ENCODE results near the gene NTM.

The NTM gene

DNA sequence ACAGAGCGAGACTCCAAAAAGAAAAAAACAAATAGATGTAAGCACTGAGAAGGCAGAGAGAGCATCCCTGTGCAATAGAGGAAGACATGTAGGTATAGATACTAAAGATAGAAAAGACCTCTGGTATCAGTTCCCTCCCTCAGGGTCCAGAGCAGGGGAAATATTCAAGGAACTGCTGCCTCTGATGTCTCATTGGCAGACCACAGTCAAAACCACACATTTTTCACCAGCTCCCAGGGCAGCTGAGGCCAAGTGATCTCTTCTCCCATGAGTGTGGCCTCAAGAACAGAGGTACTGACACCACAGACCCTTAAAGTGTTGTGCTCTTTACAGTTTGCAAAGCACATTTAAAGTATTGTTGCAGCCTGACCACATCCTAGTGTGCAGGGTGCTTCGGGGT, 288.5 kb downstream of the NTM start:
- H3K9me3 ChIP-seq (ENCODE audit: insufficient read depth, low read depth, low read length) = no peaks in the 10 kb centered on the region
- peak overlapping the region; percentile 75 for H3K4me3 ChIP-seq (ENCODE audit: low read length, poor library complexity, severe bottlenecking)
- peak overlapping the region; percentile 83 for H3K4me2 ChIP-seq (ENCODE audit: low read depth, low read length, poor library complexity, severe bottlenecking)
- H3K9me2 ChIP-seq (replicated peaks; ENCODE audit: low read depth, low read length) = no peaks in the 10 kb centered on the region
- H3K79me2 ChIP-seq (ENCODE audit: insufficient read depth, low read length) = peaks cover 74% of the 10 kb centered on the region
- H3K9ac ChIP-seq (ENCODE audit: low read depth, low read length, poor library complexity, severe bottlenecking) = peak overlapping the region; percentile 96
- H3K36me3 ChIP-seq (ENCODE audit: insufficient read depth, low read length) = no peaks in the 10 kb centered on the region
- H3K4me1 ChIP-seq (ENCODE audit: insufficient read depth, low read length, poor library complexity, severe bottlenecking) = peaks cover 87% of the 10 kb centered on the region
- no peak for TF ChIP-seq EZH2phosphoT487 (IDR thresholded peaks at IDR 0.05; ENCODE audit: borderline replicate concordance)
- TF ChIP-seq, protein P1, sequence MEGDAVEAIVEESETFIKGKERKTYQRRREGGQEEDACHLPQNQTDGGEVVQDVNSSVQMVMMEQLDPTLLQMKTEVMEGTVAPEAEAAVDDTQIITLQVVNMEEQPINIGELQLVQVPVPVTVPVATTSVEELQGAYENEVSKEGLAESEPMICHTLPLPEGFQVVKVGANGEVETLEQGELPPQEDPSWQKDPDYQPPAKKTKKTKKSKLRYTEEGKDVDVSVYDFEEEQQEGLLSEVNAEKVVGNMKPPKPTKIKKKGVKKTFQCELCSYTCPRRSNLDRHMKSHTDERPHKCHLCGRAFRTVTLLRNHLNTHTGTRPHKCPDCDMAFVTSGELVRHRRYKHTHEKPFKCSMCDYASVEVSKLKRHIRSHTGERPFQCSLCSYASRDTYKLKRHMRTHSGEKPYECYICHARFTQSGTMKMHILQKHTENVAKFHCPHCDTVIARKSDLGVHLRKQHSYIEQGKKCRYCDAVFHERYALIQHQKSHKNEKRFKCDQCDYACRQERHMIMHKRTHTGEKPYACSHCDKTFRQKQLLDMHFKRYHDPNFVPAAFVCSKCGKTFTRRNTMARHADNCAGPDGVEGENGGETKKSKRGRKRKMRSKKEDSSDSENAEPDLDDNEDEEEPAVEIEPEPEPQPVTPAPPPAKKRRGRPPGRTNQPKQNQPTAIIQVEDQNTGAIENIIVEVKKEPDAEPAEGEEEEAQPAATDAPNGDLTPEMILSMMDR (conservative IDR thresholded peaks at IDR 0.05; ENCODE audit: low read length) = no peak
- no peaks in the 10 kb centered on the region for H4K20me1 ChIP-seq (ENCODE audit: insufficient read depth, low read length, poor library complexity, severe bottlenecking)
- no peaks in the 10 kb centered on the region for H3K27me3 ChIP-seq (ENCODE audit: insufficient read depth, low read length, poor library complexity, severe bottlenecking)
- peaks cover 13% of the 10 kb centered on the region; the same call in 1 of the 2 replicates for H3F3A ChIP-seq (ENCODE audit: low read depth)
- no peak overlapping the region for H2AFZ ChIP-seq (ENCODE audit: low read length)

DNA sequence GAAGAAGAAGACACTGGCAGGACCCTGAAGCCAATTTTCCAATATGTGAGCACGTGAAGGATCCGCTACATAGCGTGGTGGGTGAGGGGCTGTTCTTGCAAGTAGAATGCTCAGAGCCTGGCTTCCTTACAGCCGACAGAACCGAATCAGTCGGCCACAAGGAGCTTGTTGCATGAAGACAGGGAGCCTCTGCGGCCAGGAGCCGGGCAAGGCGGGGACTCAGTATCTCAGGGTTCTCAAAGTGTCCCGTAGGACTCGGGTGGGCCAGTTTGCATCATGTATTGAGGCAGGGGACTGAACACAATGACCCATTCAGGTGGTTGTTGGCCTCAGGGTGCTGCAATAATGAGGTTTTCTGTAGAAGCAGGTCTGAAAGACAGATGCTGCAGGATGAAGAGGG, 289.5 kb downstream of the NTM start:
- peak overlapping the region; percentile 83 for H3K4me2 ChIP-seq (ENCODE audit: low read depth, low read length, poor library complexity, severe bottlenecking)
- TF ChIP-seq, protein P1 (conservative IDR thresholded peaks at IDR 0.05; ENCODE audit: low read length) = no peak
- TF ChIP-seq EZH2phosphoT487 (IDR thresholded peaks at IDR 0.05; ENCODE audit: borderline replicate concordance) = no peak

DNA sequence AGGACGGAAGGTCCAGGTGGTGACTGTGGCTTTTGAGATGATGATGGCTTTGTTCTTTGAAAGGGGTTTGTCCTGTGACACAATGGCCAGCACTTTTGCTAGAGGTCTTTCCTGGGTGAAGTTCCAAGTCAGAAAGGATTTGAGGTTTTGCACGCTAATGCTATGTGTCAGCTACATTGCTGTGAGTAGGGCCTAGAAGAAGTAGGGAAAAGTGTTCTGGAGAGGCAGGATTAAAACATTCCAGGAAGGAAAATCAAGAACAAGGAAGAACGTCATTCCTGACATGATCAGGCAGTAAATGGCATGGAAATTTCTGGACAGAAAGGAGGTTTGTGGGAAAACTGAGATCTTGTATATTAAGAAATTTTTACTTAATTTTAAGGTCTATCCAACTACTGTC, 290.7 kb downstream of the NTM start:
- Histone ChIP-seq H3K27me3 (ENCODE audit: insufficient read depth, low read length, poor library complexity, severe bottlenecking) (no peaks in the 10 kb centered on the region), H3K9ac (ENCODE audit: low read depth, low read length, poor library complexity, severe bottlenecking) (peak overlapping the region; percentile 96), H3K4me2 (ENCODE audit: low read depth, low read length, poor library complexity, severe bottlenecking) (peak overlapping the region; percentile 83), H2AFZ (ENCODE audit: low read length) (no peak overlapping the region), H3F3A (ENCODE audit: low read depth) (peaks cover 13% of the 10 kb centered on the region; the same call in 1 of the 2 replicates), H3K79me2 (ENCODE audit: insufficient read depth, low read length) (peaks cover 79% of the 10 kb centered on the region), H3K9me2 (replicated peaks; ENCODE audit: low read depth, low read length) (no peaks in the 10 kb centered on the region), H3K9me3 (ENCODE audit: insufficient read depth, low read depth, low read length) (no peaks in the 10 kb centered on the region), H3K4me3 (ENCODE audit: low read length, poor library complexity, severe bottlenecking) (peak overlapping the region; percentile 75), H4K20me1 (ENCODE audit: insufficient read depth, low read length, poor library complexity, severe bottlenecking) (no peaks in the 10 kb centered on the region), H3K36me3 (ENCODE audit: insufficient read depth, low read length) (no peaks in the 10 kb centered on the region), H3K4me1 (ENCODE audit: insufficient read depth, low read length, poor library complexity, severe bottlenecking) (peaks cover 75% of the 10 kb centered on the region)
- TF ChIP-seq, protein P1 (conservative IDR thresholded peaks at IDR 0.05; ENCODE audit: low read length) = no peak
- TF ChIP-seq EZH2phosphoT487 (IDR thresholded peaks at IDR 0.05; ENCODE audit: borderline replicate concordance) = no peak

More for the DNA sequence above, 289.5 kb downstream of the NTM start:
- no peaks in the 10 kb centered on the region for H3K9me3 ChIP-seq (ENCODE audit: insufficient read depth, low read depth, low read length)
- H3K36me3 ChIP-seq (ENCODE audit: insufficient read depth, low read length) = no peaks in the 10 kb centered on the region
- peaks cover 13% of the 10 kb centered on the region; the same call in 1 of the 2 replicates for H3F3A ChIP-seq (ENCODE audit: low read depth)
- H3K9me2 ChIP-seq (replicated peaks; ENCODE audit: low read depth, low read length) = no peaks in the 10 kb centered on the region
- peaks cover 82% of the 10 kb centered on the region for H3K4me1 ChIP-seq (ENCODE audit: insufficient read depth, low read length, poor library complexity, severe bottlenecking)
- H3K9ac ChIP-seq (ENCODE audit: low read depth, low read length, poor library complexity, severe bottlenecking) = peak overlapping the region; percentile 96
- no peak overlapping the region for H2AFZ ChIP-seq (ENCODE audit: low read length)
- H4K20me1 ChIP-seq (ENCODE audit: insufficient read depth, low read length, poor library complexity, severe bottlenecking) = no peaks in the 10 kb centered on the region
- no peaks in the 10 kb centered on the region for H3K27me3 ChIP-seq (ENCODE audit: insufficient read depth, low read length, poor library complexity, severe bottlenecking)
- H3K4me3 ChIP-seq (ENCODE audit: low read length, poor library complexity, severe bottlenecking) = peak overlapping the region; percentile 75
- peaks cover 79% of the 10 kb centered on the region for H3K79me2 ChIP-seq (ENCODE audit: insufficient read depth, low read length)

Measured in Loucy (cell line).